ENCODE results near the gene MIB1. TPM values are rescaled to one million over a fixed set of nuclear protein-coding genes. Genes with fewer than 3 reads are reported as not detected.

The MIB1 gene
- total RNA-seq, 1 donor from 2014 or later: 31.3 TPM

DNA sequence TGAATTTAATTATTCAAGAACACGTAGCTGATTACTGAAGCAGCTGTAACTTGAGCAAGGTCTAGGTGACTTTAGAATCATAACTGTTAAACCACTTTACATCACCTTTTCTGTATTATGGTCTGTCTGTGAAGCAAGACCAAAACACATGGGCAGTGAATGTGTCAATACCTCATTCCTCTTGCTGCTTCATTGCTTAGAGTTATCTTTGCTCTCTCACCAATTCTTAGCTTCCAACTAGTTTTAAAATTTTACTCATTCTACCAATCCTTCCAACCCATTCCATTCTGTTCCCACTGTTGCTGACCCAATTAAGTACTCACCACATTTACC lies 80.2 kb downstream of the MIB1 start:
- DNase-seq (no peak), ATAC-seq (no peak)
- Histone ChIP-seq H3K27ac (no peak overlapping the region), H3K9me3 (no peaks in the 10 kb centered on the region), H3K27me3 (no peaks in the 10 kb centered on the region), H3K4me1 (no peaks in the 10 kb centered on the region), H3K4me3 (no peak overlapping the region), H3K36me3 (peaks cover 24% of the 10 kb centered on the region)
- intact Hi-C loops (cut with DNase I): no loop called here
- TF ChIP-seq, protein P1, sequence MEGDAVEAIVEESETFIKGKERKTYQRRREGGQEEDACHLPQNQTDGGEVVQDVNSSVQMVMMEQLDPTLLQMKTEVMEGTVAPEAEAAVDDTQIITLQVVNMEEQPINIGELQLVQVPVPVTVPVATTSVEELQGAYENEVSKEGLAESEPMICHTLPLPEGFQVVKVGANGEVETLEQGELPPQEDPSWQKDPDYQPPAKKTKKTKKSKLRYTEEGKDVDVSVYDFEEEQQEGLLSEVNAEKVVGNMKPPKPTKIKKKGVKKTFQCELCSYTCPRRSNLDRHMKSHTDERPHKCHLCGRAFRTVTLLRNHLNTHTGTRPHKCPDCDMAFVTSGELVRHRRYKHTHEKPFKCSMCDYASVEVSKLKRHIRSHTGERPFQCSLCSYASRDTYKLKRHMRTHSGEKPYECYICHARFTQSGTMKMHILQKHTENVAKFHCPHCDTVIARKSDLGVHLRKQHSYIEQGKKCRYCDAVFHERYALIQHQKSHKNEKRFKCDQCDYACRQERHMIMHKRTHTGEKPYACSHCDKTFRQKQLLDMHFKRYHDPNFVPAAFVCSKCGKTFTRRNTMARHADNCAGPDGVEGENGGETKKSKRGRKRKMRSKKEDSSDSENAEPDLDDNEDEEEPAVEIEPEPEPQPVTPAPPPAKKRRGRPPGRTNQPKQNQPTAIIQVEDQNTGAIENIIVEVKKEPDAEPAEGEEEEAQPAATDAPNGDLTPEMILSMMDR (IDR thresholded peaks at IDR 0.05): no peak

DNA sequence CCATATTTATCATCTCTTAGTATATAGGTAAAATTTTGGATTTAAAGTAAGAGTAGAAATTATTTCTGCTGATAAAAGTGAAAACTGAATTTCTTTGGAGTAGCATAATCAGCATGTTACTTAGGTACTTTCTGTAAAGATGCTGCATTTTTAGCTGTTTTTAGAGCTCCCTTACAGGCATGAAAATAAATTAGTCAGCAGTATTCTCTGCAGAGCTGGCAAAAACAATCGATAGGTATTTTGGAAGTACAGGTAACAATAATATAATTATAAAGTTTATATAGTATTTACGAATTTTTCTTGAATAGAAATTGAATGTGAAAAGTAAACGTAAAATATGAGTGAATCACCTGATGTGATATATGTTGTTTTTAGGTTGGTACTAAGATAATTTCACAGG lies 83.3 kb downstream of the MIB1 start:
- DNase-seq (no peak), ATAC-seq (no peak)
- Histone ChIP-seq H3K27ac (no peak overlapping the region), H3K4me3 (no peak overlapping the region), H3K36me3 (peaks cover 8% of the 10 kb centered on the region), H3K27me3 (no peaks in the 10 kb centered on the region), H3K4me1 (no peaks in the 10 kb centered on the region), H3K9me3 (no peaks in the 10 kb centered on the region)
- TF ChIP-seq, protein P1 (IDR thresholded peaks at IDR 0.05): no peak
- intact Hi-C loops (cut with DNase I): no loop called here

DNA sequence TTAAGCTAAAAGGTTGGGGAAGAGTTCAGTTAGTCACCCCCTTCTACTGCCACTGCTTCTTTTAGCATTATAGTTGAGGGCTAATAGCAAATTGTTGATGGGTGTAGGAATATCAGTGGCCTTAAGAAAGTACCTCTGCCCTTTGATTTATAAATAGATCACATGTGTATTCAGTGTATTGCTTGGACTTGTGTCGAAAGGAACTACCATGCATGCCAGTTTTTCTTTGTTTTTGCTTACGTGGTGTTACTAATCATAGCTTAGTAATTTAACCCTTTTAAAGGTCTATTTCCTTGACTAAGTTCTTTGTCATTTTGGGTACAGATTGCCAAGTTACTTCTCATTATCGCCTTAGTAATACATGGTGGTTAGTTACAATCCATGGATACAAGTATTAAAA lies 85.6 kb downstream of the MIB1 start:
- ATAC-seq (no peak), DNase-seq (no peak)
- no peaks in the 10 kb centered on the region for H3K9me3 ChIP-seq
- H3K4me3 ChIP-seq: no peak overlapping the region
- H3K27ac ChIP-seq: no peak overlapping the region
- TF ChIP-seq, protein P1 (IDR thresholded peaks at IDR 0.05): no peak
- intact Hi-C loops (cut with DNase I): no loop called here
- no peaks in the 10 kb centered on the region for H3K4me1 ChIP-seq
- no peaks in the 10 kb centered on the region for H3K36me3 ChIP-seq
- no peaks in the 10 kb centered on the region for H3K27me3 ChIP-seq

DNA sequence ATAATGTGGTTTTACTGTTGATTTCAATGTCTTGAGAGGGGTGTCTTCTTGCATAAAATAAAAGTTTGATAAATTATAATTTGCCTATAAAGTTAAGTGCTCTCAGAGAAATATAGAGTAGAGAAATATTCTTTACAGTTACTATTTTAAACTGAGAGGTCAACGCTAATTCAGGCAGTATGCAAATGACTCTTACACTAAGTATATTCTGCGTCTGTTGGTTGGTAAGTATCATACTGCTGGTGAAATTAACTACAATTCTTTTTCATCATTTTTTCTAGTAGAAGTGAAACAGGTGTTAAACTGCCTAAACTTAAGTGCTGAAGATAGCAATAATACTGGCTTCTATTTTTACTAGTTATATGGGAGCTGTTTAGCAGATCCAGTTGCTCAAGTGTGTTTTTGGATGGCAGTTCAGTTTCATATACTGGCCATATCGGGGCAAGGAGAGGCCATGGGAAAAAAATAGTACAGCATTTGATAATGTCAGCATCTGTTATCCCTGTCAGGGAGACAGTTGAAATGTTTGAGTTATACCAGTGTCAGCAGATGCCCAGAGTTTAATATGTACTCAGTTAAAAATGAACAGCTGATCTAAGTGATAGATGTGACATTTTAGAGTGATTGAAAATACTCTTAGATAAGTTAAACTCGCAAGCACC lies 86.2 kb downstream of the MIB1 start:
- Histone ChIP-seq H3K9me3 (no peaks in the 10 kb centered on the region), H3K4me1 (no peaks in the 10 kb centered on the region), H3K36me3 (no peaks in the 10 kb centered on the region), H3K27ac (no peak overlapping the region), H3K27me3 (no peaks in the 10 kb centered on the region), H3K4me3 (no peak overlapping the region)
- ATAC-seq (no peak), DNase-seq (no peak)
- intact Hi-C loops (cut with DNase I): no loop called here
- TF ChIP-seq, protein P1 (IDR thresholded peaks at IDR 0.05): no peak

DNA sequence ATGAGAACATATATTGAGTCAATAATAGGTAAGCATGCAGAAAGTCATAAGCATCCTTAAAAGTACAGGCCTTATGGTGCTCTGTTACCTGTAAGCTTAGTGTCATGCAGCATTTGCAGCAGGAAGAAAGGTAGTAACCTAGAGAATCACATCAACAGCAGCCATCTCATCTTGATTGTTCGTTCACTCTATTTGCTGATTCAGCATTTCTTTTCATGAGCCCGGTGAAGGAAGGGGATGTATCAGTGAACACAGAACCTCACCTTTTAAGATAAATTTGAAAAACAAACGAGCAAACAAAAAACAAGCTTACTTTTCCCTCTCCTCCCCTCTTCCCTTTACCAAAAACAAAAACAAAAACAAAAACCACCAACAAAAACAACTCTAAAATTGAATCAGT lies 89.9 kb downstream of the MIB1 start:
- no peak for DNase-seq
- Histone ChIP-seq H3K4me3 (no peak overlapping the region), H3K9me3 (no peaks in the 10 kb centered on the region), H3K4me1 (no peaks in the 10 kb centered on the region), H3K27ac (no peak overlapping the region), H3K36me3 (no peaks in the 10 kb centered on the region), H3K27me3 (no peaks in the 10 kb centered on the region)
- intact Hi-C loops (cut with DNase I): no loop called here
- TF ChIP-seq, protein P1 (IDR thresholded peaks at IDR 0.05): no peak
- ATAC-seq: no peak

DNA sequence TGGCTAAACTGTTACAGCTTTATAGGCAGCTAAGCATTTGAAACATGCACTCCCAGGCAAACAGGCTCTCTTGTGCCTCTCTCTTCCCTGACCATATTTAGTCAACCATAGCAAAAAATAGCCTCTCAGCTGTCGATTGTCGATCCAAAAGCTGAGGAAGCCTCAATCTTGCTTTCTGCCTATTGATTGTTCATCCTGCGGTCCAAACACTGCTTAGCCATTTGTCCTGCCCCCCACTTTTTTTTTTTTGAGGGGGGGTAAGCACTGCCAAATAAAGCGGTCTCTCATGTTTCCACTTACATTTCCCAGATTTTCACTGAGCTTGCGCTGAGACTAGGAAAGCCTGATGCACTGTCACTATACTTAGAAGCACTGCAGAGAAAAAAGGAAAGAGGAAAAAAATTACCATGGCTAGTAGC lies 90.8 kb downstream of the MIB1 start:
- H3K4me3 ChIP-seq: no peak overlapping the region
- H3K36me3 ChIP-seq: no peaks in the 10 kb centered on the region
- H3K27ac ChIP-seq: no peak overlapping the region
- TF ChIP-seq, protein P1 (IDR thresholded peaks at IDR 0.05): no peak
- intact Hi-C loops (cut with DNase I): no loop called here
- no peaks in the 10 kb centered on the region for H3K4me1 ChIP-seq
- no peaks in the 10 kb centered on the region for H3K27me3 ChIP-seq
- ATAC-seq (no peak), DNase-seq (no peak)
- H3K9me3 ChIP-seq: no peaks in the 10 kb centered on the region

Measured in upper lobe of right lung (tissue), 1 donor.